Endothelial cell of umbilical vein (primary cell): ENCODE results near the gene RAB3IL1.

ENCODE experiments used
- CTCF ChIP-seq, 2 donors: IDR thresholded peaks; 1 replicate in 1 of 2; 2 replicates in 1 of 2; pipeline ENCODE4 v1.5.1; 2011; ENCODE audit warnings: low read length in 2 of 2, mild to moderate bottlenecking in 2 of 2, moderate library complexity in 2 of 2, control low read depth in 1 of 2, inconsistent platforms in 1 of 2, low read depth in 1 of 2; ENCODE audit not compliant: insufficient read depth in 1 of 2; ENCODE audit errors: extremely low read depth in 1 of 2
- EZH2 ChIP-seq: IDR thresholded peaks from 2 replicates; pipeline ENCODE4 v1.6.1; 2012; ENCODE audit warnings: borderline replicate concordance, low read depth, mild to moderate bottlenecking, moderate library complexity, low read length, inconsistent platforms; ENCODE audit not compliant: severe bottlenecking
- JUN ChIP-seq: IDR thresholded peaks from 2 replicates; pipeline ENCODE4 v1.6.1; 2011; ENCODE audit warnings: borderline replicate concordance, low read depth; ENCODE audit not compliant: insufficient read length, insufficient read depth
- MAX ChIP-seq: IDR thresholded peaks from 2 replicates; pipeline ENCODE4 v1.6.1; 2011; ENCODE audit not compliant: insufficient read depth, insufficient read length
- POLR2A ChIP-seq: IDR thresholded peaks from 2 replicates; pipeline ENCODE4 v1.6.1; 2012; ENCODE audit warnings: low read depth, mild to moderate bottlenecking, control low read depth, low read length
- POLR2AphosphoS5 ChIP-seq: IDR thresholded peaks from 2 replicates; pipeline ENCODE4 v1.6.1; 2012; ENCODE audit warnings: low read depth, mild to moderate bottlenecking, control low read depth, low read length, moderate library complexity; ENCODE audit not compliant: insufficient read depth

GRCh38 chr11:61853698-61854169 lies 63.6 kb downstream of the RAB3IL1 start:
- no peak for TF ChIP-seq CTCF (IDR thresholded peaks at IDR 0.05; ENCODE audit: extremely low read depth in 1 of 2, insufficient read depth in 1 of 2, low read depth in 1 of 2, low read length in 2 of 2)
- no peak for TF ChIP-seq POLR2A
- TF ChIP-seq POLR2AphosphoS5 = no peak
- no peak for TF ChIP-seq JUN
- TF ChIP-seq MAX = no peak
- TF ChIP-seq EZH2 = no peak
